PFSK-1 (cell line): ENCODE data around the gene RABEPK.

Experiments
- POLR2AphosphoS5 ChIP-seq: IDR thresholded peaks from 2 replicates; pipeline ENCODE4 v1.6.1; 2012; ENCODE audit warnings: low read depth, mild to moderate bottlenecking, control low read depth, low read length, moderate library complexity
- SIN3A ChIP-seq: IDR thresholded peaks from 2 replicates; pipeline ENCODE4 v1.6.1; 2012; ENCODE audit warnings: mild to moderate bottlenecking, low read length, moderate library complexity, borderline replicate concordance; ENCODE audit not compliant: insufficient read depth
- TAF1 ChIP-seq: IDR thresholded peaks from 2 replicates; pipeline ENCODE4 v1.6.1; 2012; ENCODE audit warnings: low read length, control low read depth, borderline replicate concordance; ENCODE audit not compliant: insufficient read depth
- TF ChIP-seq, protein P1 (sequence below), 2 experiments: IDR thresholded peaks; 2 replicates each; pipeline versions ENCODE4 v1.6.1 to v1.8.0; 2011 to 2012; ENCODE audit warnings: low read depth in 2 of 2, low read length in 2 of 2, control low read depth in 1 of 2, inconsistent platforms in 1 of 2, mild to moderate bottlenecking in 1 of 2, moderate library complexity in 1 of 2; ENCODE audit not compliant: insufficient read depth in 1 of 2

GRCh38 chr9:125172031-125172755 lies 28.1 kb upstream of the RABEPK start:
- no peak for TF ChIP-seq POLR2AphosphoS5
- no peak for TF ChIP-seq TAF1
- no peak for TF ChIP-seq SIN3A
- TF ChIP-seq, protein P1, sequence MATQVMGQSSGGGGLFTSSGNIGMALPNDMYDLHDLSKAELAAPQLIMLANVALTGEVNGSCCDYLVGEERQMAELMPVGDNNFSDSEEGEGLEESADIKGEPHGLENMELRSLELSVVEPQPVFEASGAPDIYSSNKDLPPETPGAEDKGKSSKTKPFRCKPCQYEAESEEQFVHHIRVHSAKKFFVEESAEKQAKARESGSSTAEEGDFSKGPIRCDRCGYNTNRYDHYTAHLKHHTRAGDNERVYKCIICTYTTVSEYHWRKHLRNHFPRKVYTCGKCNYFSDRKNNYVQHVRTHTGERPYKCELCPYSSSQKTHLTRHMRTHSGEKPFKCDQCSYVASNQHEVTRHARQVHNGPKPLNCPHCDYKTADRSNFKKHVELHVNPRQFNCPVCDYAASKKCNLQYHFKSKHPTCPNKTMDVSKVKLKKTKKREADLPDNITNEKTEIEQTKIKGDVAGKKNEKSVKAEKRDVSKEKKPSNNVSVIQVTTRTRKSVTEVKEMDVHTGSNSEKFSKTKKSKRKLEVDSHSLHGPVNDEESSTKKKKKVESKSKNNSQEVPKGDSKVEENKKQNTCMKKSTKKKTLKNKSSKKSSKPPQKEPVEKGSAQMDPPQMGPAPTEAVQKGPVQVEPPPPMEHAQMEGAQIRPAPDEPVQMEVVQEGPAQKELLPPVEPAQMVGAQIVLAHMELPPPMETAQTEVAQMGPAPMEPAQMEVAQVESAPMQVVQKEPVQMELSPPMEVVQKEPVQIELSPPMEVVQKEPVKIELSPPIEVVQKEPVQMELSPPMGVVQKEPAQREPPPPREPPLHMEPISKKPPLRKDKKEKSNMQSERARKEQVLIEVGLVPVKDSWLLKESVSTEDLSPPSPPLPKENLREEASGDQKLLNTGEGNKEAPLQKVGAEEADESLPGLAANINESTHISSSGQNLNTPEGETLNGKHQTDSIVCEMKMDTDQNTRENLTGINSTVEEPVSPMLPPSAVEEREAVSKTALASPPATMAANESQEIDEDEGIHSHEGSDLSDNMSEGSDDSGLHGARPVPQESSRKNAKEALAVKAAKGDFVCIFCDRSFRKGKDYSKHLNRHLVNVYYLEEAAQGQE (IDR thresholded peaks at IDR 0.05; ENCODE audit: insufficient read depth in 1 of 2, low read depth in 2 of 2, low read length in 2 of 2), result no peak
